ENCODE measurements around the gene PPP6R1.
"Not testable (repeated sequence)": the region's sequence is repeated elsewhere in the genome, so short reads cannot be mapped to it uniquely, and the experiment has no call there.

The PPP6R1 gene

GRCh38 chr19:55208880-55209692 lies 49.7 kb downstream of the PPP6R1 start, which contains the start of gene PTPRH:
PTPRH (minus strand) TSS chr19:55209501; CDS start chr19:55209433, 68 bp downstream.
- TF ChIP-seq CTCF (IDR thresholded peaks at IDR 0.05; ENCODE audit: low read depth, low read length, missing control alignments), result no peak
- DNase-seq (ENCODE audit: extremely low read depth, low read depth), result no peak
- no peak within 1 kb of the TSS for H3K4me3 ChIP-seq (replicated peaks; ENCODE audit: low read depth, low read length)

GRCh38 chr19:55206664-55207500 lies 51.9 kb downstream of the PPP6R1 start:
- no peak overlapping the region for H3K4me3 ChIP-seq (replicated peaks; ENCODE audit: low read depth, low read length)
- DNase-seq (ENCODE audit: extremely low read depth, low read depth), result peak; percentile 56
- no peak for TF ChIP-seq CTCF (IDR thresholded peaks at IDR 0.05; ENCODE audit: low read depth, low read length, missing control alignments)

GRCh38 chr19:55202199-55202598 lies 56.6 kb downstream of the PPP6R1 start:
- not testable (repeated sequence) for DNase-seq (ENCODE audit: extremely low read depth, low read depth); H3K4me3 ChIP-seq (replicated peaks; ENCODE audit: low read depth, low read length)

- no peak overlapping the region for H3K4me3 ChIP-seq (replicated peaks; ENCODE audit: low read depth, low read length)
- DNase-seq (ENCODE audit: extremely low read depth, low read depth), result no peak
- no peak for TF ChIP-seq CTCF (IDR thresholded peaks at IDR 0.05; ENCODE audit: low read depth, low read length, missing control alignments)
Observed at GRCh38 chr19:55199620-55200204, 59.1 kb downstream of the PPP6R1 start.

- DNase-seq (ENCODE audit: extremely low read depth, low read depth), result no peak
- H3K4me3 ChIP-seq (replicated peaks; ENCODE audit: low read depth, low read length), result no peak overlapping the region
- no peak for TF ChIP-seq CTCF (IDR thresholded peaks at IDR 0.05; ENCODE audit: low read depth, low read length, missing control alignments)
Observed at GRCh38 chr19:55198651-55199050, 60.2 kb downstream of the PPP6R1 start.

GRCh38 chr19:55197528-55197927 lies 61.3 kb downstream of the PPP6R1 start:
- DNase-seq (ENCODE audit: extremely low read depth, low read depth), result no peak
- H3K4me3 ChIP-seq (replicated peaks; ENCODE audit: low read depth, low read length), result no peak overlapping the region
- no peak for TF ChIP-seq CTCF (IDR thresholded peaks at IDR 0.05; ENCODE audit: low read depth, low read length, missing control alignments)

- H3K4me3 ChIP-seq (replicated peaks; ENCODE audit: low read depth, low read length), result no peak overlapping the region
- TF ChIP-seq CTCF (IDR thresholded peaks at IDR 0.05; ENCODE audit: low read depth, low read length, missing control alignments), result no peak
- no peak for DNase-seq (ENCODE audit: extremely low read depth, low read depth)
Observed at GRCh38 chr19:55196803-55197202, 62.0 kb downstream of the PPP6R1 start.
